MG63 (cell line): ENCODE data around the gene NRDE2. TPM values are rescaled to one million over a fixed set of nuclear protein-coding genes. Genes with fewer than 3 reads are reported as not detected.

Experiments
- DNase-seq: peaks from one replicate; pipeline ENCODE4 v3.0.0-alpha.2; 2020
- H3K27me3 ChIP-seq: fragments of 250-450 bp; sonication (Bioruptor Pico); 2 replicates; pipeline ENCODE4 v1.5.1; 2020; ENCODE audit warnings: mild to moderate bottlenecking, moderate library complexity
- H3K36me3 ChIP-seq: fragments of 250-450 bp; sonication (Bioruptor Pico); 2 replicates; pipeline ENCODE4 v1.5.1; 2020; ENCODE audit warnings: mild to moderate bottlenecking, moderate library complexity
- H3K4me3 ChIP-seq: fragments of 250-450 bp; sonication (Bioruptor Pico); 2 replicates; pipeline ENCODE4 v1.5.1; 2020; ENCODE audit warnings: mild to moderate bottlenecking, moderate library complexity
- H3K9me3 ChIP-seq: fragments of 250-450 bp; sonication (Bioruptor Pico); 2 replicates; pipeline ENCODE4 v1.5.1; 2020; ENCODE audit warnings: mild to moderate bottlenecking, moderate library complexity
- total RNA-seq: library from RNA; depleted of rRNA; stranded (reverse); fragments of >200 nt; shearing (Covaris generic); gene quantifications from 2 replicates; pipeline ENCODE4 v1.2.3, GENCODE V29; 2014; ENCODE audit warnings: low replicate concordance; rRNA removed

The NRDE2 gene, protein sequence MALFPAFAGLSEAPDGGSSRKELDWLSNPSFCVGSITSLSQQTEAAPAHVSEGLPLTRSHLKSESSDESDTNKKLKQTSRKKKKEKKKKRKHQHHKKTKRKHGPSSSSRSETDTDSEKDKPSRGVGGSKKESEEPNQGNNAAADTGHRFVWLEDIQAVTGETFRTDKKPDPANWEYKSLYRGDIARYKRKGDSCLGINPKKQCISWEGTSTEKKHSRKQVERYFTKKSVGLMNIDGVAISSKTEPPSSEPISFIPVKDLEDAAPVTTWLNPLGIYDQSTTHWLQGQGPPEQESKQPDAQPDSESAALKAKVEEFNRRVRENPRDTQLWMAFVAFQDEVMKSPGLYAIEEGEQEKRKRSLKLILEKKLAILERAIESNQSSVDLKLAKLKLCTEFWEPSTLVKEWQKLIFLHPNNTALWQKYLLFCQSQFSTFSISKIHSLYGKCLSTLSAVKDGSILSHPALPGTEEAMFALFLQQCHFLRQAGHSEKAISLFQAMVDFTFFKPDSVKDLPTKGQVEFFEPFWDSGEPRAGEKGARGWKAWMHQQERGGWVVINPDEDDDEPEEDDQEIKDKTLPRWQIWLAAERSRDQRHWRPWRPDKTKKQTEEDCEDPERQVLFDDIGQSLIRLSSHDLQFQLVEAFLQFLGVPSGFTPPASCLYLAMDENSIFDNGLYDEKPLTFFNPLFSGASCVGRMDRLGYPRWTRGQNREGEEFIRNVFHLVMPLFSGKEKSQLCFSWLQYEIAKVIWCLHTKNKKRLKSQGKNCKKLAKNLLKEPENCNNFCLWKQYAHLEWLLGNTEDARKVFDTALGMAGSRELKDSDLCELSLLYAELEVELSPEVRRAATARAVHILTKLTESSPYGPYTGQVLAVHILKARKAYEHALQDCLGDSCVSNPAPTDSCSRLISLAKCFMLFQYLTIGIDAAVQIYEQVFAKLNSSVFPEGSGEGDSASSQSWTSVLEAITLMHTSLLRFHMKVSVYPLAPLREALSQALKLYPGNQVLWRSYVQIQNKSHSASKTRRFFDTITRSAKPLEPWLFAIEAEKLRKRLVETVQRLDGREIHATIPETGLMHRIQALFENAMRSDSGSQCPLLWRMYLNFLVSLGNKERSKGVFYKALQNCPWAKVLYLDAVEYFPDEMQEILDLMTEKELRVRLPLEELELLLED
- total RNA-seq: 5.5 and 7.1 TPM in 2 replicates

DNA sequence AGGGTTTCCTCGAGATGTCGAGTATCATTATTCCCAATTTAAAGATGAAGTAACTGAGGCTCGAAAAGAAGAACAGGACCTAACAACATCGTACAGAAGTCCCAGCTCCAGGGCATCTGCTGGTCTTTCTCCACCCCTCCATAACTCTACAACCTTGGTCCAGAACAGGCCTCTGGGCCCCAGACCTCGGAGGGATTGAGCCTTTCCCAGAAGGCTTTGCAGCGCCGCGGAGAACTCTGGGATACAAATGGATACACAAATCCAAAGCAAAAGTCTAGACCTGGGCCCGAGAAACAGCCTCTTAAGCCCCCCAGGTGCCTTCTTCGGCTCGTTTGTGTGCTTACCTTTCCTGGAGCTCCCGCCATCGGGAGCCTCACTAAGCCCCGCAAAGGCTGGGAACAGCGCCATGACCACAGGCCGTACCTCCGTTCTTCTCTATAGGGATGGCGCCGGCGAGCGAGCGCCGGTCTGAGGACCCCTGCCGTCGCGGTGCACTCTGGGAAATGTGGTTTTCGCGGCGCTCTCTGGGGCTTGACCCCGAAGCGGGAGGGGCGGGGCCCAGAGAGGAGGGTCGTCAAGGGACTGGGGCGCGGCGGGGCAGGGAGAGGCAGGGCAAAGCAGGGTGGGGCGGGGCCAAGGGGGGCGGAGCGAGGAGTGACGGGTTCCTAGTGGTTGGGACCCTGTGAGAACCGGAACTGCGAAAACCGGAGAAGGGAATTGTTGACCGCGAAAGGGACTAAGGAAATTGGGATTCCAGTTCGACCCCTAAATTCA is at the start of gene NRDE2:
Gene NRDE2 (minus strand): TSS at position 445 of the 774 bp plus-strand sequence. CDS start 37 bp downstream, at position 408.
- H3K27me3 ChIP-seq: no peaks in the 10 kb centered on the region; the same call in 1 of the 2 replicates
- DNase-seq: peak; percentile 97
- H3K4me3 ChIP-seq: peak within 1 kb of the TSS; percentile 68
- H3K36me3 ChIP-seq: no peaks in the 10 kb centered on the region
- H3K9me3 ChIP-seq: no peaks in the 10 kb centered on the region

DNA sequence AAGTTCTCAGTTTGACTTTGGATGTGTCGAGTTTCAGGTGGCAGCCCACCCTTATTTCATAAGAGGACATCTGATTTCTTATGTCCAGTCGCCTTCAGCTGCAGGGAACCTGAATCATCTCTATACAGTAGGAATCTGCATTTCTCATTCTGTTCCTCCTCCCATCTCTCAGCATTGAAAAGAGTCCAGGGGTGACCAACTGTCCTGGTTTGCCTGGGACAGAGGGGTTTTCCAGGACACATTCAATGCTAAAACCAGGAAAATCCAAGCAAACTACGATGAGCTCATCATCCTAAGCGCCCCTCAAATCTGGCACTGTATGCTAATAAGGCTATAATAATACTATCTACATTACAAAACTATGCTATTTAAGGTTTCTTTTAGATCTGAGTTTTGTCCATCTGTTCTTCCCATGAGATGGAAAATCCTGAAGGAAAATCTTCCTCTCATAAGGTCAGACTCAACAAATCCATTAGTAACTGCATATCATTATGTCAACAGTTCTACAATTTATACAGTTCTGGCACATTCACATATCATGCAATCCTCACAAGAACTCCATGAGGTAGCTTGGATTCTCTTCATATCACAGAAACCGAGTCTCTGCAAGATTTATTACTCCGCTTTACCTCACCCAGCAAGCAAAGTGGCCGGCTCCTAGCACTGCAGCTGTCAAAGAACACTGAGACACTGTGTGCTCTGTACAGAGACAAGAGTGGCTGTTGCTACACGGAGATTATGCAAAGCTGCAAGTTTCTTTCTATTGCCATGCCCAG is 49.5 kb upstream of the NRDE2 start:
- Histone ChIP-seq H3K4me3 (no peak overlapping the region), H3K9me3 (no peaks in the 10 kb centered on the region), H3K36me3 (no peaks in the 10 kb centered on the region), H3K27me3 (no peaks in the 10 kb centered on the region)
- no peak for DNase-seq

DNA sequence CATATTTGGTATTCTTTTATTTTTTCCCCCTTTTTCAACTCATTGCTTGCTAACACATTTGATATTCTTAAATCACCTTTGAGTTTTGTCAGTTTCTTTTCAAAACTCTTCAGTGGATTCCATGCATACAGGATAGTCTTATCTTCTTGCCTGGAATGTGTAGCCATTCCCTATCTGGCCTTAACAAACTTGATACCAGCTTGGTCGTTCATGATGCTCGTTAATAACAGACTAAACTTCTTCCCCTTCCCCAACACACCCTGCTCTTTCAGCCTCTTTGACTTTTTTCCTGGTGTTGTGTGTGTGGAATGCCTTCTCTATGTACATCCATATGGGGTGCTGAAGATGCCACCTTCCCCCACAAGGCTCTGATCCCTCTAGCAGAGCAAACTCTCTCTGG is 47.4 kb upstream of the NRDE2 start:
- Histone ChIP-seq H3K4me3 (no peak overlapping the region), H3K27me3 (no peaks in the 10 kb centered on the region), H3K9me3 (no peaks in the 10 kb centered on the region), H3K36me3 (no peaks in the 10 kb centered on the region)
- DNase-seq: no peak

DNA sequence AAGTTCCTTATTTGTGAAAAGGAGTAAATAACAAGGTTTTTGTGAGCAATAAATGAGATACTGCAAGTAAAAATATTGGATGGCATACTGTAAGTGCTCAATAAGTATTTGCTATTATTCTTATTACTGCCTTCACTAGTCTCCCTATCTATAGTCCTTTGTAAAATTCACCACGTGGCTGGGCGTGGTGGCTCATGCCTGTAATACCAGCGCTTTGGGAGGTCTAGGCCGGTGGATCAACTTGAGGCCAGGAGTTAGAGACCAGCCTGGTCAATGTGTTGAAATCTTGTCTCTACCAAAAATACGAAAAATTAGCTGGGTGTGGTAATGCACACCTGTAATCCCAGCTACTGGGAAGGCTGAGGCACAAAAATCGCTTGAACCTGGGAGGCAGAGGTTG is 46.5 kb upstream of the NRDE2 start:
- Histone ChIP-seq H3K27me3 (no peaks in the 10 kb centered on the region), H3K4me3 (no peak overlapping the region), H3K9me3 (no peaks in the 10 kb centered on the region), H3K36me3 (no peaks in the 10 kb centered on the region)
- no peak for DNase-seq

DNA sequence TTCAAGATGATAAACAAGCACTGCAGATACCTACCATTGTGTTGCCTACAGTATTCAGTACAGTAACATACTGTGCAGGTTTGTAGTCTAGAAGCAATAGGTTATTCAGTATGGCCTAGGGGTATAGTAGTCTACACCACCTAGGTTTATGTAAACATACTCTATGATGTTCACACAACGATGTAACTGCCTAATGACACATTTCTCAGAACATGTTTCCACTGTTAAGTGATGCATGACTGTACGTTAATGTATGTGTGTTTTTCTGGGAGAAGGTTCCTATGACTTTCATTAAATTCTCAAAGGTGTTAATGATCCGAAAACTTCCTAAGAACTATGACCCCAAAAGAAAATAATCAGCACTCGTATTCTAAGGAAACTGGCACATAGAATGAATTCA is 44.2 kb upstream of the NRDE2 start:
- no peaks in the 10 kb centered on the region for H3K36me3 ChIP-seq
- H3K4me3 ChIP-seq: no peak overlapping the region
- H3K27me3 ChIP-seq: no peaks in the 10 kb centered on the region
- no peak for DNase-seq
- no peaks in the 10 kb centered on the region for H3K9me3 ChIP-seq

DNA sequence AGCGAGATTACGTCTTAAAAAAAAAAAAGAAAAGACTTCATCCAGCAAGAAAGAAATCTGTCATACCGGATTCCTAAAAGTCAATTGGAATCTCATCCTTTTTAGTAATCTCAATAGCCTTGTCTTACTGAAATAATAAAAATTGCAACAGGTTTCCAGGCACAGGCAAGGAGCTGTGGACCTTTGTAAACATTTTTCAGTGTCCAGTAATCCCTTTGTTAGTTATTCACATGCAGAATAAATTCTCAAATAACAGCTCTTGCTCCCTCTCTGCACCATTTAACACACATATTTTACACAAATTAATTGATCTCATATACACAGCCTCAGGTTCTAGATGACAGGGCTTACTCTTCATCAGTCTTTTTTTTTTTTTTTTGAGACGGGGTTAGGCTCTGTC is 43.1 kb upstream of the NRDE2 start:
- Histone ChIP-seq H3K4me3 (no peak overlapping the region), H3K9me3 (no peaks in the 10 kb centered on the region), H3K36me3 (no peaks in the 10 kb centered on the region), H3K27me3 (no peaks in the 10 kb centered on the region)
- no peak for DNase-seq

DNA sequence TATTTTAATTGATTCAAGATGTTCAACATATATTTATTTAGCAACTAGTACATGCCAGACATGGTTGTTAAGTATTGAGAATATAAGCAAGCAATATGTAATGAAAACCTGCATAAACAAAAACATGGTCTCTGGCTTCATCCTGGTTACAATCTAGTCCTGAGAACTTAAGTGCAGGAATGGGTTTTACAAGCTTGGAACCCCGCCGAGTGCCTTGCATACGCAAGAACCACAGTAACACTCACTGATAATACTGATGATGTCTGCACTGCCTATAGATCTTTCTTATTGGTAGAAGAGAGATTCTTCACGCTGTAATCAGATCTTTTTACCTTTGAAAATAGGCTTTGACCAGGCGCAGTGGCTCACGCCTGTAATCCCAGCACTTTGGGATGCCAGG is 42.1 kb upstream of the NRDE2 start:
- DNase-seq: no peak
- no peaks in the 10 kb centered on the region for H3K27me3 ChIP-seq
- no peak overlapping the region for H3K4me3 ChIP-seq
- H3K9me3 ChIP-seq: no peaks in the 10 kb centered on the region
- no peaks in the 10 kb centered on the region for H3K36me3 ChIP-seq

DNA sequence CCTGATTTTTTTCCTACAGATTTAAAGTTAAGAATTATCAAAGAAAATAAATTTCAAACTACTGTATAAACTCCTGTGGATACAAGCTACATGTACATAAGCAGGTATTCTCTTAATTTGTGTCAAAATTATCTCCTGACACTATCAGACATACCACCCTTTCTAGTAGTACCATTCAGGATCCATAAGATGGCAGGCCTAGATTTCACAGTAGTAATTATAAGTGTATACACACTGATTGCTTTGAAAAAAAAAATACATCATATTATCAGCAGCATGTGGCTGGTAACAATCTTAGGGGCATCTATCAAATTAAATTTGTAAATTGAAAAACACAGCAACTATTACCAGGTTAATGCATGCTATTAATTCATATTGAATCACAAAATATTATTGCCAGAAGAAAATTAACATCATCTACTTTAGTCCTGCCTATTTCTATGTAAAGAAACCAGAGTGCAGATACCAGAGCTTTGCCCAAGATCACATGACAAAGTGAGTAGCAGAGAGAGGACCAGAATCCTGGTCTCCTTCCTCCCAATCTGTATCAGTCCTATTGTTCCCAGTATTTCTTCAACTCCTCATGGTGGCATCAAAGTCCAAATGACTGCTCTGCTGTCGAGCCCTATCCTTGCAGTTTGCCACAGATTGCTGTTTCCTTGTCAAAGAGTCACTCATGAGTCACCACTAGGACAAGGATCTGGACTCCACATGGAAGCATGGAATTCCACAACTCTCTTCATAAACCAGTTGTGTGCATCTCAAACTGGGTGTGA is 37.4 kb upstream of the NRDE2 start:
- Histone ChIP-seq H3K9me3 (no peaks in the 10 kb centered on the region), H3K4me3 (no peak overlapping the region), H3K27me3 (no peaks in the 10 kb centered on the region), H3K36me3 (no peaks in the 10 kb centered on the region)
- no peak for DNase-seq

DNA sequence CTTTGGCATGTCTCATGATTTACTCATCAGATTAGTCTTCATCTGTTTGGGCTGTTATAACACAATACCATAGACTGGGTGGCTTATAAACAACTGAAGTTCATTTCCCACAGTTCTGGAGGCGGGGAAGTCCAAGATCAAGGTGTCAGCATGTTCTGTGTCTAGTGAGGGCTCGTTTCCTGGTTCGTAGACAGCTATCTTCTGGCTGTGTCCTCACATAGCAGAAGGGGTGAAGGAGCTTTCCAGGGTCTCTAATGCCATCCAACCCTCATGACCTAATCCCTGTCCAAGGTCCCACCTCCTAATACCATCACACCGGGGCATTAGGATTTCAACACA is 30.8 kb upstream of the NRDE2 start:
- H3K36me3 ChIP-seq: no peaks in the 10 kb centered on the region
- H3K27me3 ChIP-seq: no peaks in the 10 kb centered on the region
- H3K4me3 ChIP-seq: no peak overlapping the region
- no peaks in the 10 kb centered on the region for H3K9me3 ChIP-seq
- DNase-seq: no peak

DNA sequence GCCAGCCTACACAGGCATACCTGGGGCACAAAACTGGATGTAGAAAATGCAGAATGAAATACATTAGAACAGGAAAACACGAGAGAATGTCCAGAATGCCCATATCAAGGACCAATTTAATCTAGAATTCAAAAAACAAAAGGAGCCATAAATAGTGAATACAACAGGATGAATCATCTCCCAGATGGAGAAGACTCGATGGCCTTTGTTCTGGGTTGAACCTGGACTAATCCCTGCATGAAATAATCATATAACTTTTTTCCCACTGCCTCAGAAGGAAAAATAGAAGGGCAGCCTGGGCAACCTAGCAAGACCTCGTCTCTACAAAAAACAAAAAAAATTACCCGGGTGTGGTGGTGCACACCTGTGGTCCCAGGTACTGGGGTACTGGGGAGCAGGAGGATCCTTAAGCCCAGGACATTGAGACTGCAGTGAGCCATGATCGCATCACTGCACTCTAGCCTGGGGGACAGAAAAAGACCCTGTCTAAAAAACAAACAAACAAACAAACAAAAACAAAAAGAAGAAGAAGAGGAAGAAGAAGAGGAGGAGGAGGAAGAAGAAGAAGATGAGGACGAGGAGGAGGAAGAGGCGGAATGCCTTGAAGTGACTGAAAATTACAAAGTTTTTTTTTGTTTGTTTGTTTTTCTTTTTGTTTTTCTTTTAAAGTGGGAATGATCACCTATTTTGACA is 30.3 kb upstream of the NRDE2 start:
- no peaks in the 10 kb centered on the region for H3K27me3 ChIP-seq
- no peak for DNase-seq
- H3K36me3 ChIP-seq: no peaks in the 10 kb centered on the region
- H3K4me3 ChIP-seq: no peak overlapping the region
- no peaks in the 10 kb centered on the region for H3K9me3 ChIP-seq

DNA sequence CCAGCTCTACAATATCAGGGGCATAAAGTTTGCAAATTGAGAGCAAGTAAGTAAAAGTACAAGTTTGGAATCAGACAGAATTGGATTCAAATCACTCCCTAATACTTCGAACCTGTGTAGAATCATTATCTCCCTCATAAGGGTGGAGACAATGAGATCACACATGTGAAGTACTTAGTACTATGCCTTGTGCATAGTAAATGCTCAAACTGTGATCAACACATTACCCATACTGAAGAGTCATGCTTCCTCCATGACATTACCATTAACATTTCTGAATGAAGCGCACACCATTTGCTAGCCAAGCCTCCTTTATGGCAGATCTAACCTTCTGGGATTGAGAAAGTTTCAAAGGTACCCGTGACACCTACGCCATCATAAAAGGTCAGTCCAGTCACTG is 26.6 kb upstream of the NRDE2 start:
- Histone ChIP-seq H3K36me3 (no peaks in the 10 kb centered on the region), H3K4me3 (no peak overlapping the region)

DNA sequence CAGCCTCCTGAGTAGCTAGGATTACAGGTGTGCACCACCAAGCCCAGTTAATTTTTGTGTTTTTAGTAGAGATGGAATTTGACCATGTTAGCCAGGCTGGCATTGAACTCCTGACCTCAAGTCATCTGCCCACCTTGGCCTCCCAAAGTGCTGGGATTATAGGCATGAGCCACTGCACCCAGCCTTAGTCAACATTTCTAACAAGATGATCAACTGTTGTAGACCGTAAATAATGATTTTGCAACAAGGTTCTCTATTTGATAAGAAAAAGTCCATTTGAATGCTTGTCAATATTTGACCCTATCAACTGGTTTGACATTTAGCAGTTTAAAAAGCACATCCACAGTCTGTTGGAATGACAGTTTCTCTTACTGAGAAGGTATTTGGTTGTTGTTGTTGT is 25.2 kb upstream of the NRDE2 start:
- no peak for DNase-seq
- Histone ChIP-seq H3K9me3 (no peaks in the 10 kb centered on the region), H3K4me3 (no peak overlapping the region), H3K27me3 (no peaks in the 10 kb centered on the region), H3K36me3 (no peaks in the 10 kb centered on the region)

More for the DNA sequence above, 26.6 kb upstream of the NRDE2 start:
- Histone ChIP-seq H3K27me3 (no peaks in the 10 kb centered on the region), H3K9me3 (no peaks in the 10 kb centered on the region)
- DNase-seq: no peak

DNA sequence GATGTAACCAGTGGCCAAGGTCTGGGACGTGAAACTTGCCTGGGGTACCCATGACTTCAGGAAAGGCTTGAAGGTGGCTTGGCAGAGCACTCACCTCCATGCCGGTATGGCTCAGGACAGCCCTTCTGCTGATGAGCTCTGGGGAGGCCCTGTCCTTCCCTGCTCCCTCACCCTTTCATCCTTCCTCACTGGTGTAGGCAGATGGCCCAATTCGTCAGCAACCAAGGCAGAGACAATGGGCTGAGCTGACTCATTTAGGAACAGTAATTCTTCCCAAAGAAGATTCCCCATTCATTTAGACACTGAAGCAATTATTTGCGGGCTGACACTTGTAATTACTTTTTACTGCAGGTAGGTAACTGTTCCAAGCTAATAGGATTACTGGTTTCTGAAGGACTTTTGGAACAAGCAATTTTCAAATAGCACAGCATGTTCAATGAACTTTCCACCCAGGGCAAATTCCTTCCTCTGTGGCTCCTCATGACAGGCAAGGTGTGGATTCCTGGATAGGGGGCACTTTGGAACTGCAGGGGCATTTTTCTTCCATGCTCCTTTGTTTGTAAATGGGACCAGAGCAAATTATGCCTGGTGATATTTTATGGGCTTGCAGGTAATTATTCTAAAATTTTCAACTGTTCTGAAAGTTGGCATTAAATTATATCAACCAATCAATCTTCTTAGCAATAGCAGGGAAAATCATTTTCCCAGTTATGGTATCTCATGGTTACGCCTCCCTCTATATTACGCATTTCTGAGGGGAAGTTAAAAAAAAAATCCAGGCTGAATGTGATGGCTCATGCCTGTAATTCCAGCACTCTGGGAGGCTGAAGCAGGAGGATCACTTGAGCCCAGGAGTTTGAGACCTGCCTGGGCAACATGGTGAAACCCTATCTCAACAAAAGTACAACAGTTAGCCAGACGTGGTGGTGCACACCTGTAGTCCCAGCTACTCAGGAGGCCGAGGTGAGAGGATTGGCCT is 24.1 kb upstream of the NRDE2 start:
- H3K9me3 ChIP-seq: no peaks in the 10 kb centered on the region
- no peak overlapping the region for H3K4me3 ChIP-seq
- no peaks in the 10 kb centered on the region for H3K27me3 ChIP-seq
- H3K36me3 ChIP-seq: no peaks in the 10 kb centered on the region
- no peak for DNase-seq
